ENCODE data around the gene FAM20A.

GRCh38 chr17:68598074-68598473 lies 3.1 kb downstream of the FAM20A start:
- no peak for TF ChIP-seq POLR2AphosphoS5 (IDR thresholded peaks at IDR 0.05; ENCODE audit: borderline replicate concordance, low read depth, low read length)
- TF ChIP-seq EZH2 (IDR thresholded peaks at IDR 0.05), result no peak
